ENCODE results near the gene UNC5A.

The UNC5A gene

DNA sequence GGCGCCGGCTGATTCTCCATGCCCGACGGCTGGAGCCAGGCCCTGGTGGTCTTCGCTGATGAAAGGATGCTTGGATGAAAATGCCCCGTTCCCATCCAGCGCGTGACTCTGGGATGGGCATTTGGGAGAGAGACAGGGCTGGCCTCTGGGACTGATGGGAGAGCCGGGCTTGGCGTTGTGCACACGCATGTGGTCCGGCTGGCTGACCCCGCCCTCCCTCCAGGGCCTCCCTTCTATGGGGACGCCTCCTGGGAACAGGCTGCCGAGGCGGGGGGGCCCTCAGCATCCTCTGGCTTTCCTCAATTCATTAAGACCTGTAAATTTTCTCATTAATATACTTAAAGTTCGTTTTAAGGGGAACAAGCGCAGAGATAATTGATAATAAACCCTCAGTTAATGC is 36.8 kb downstream of the UNC5A start:
- DNase-seq (ENCODE audit: low read depth): no peak
- H3K4me3 ChIP-seq (ENCODE audit: control insufficient read depth, low read depth, low read length): no peak overlapping the region
- TF ChIP-seq, protein P1, sequence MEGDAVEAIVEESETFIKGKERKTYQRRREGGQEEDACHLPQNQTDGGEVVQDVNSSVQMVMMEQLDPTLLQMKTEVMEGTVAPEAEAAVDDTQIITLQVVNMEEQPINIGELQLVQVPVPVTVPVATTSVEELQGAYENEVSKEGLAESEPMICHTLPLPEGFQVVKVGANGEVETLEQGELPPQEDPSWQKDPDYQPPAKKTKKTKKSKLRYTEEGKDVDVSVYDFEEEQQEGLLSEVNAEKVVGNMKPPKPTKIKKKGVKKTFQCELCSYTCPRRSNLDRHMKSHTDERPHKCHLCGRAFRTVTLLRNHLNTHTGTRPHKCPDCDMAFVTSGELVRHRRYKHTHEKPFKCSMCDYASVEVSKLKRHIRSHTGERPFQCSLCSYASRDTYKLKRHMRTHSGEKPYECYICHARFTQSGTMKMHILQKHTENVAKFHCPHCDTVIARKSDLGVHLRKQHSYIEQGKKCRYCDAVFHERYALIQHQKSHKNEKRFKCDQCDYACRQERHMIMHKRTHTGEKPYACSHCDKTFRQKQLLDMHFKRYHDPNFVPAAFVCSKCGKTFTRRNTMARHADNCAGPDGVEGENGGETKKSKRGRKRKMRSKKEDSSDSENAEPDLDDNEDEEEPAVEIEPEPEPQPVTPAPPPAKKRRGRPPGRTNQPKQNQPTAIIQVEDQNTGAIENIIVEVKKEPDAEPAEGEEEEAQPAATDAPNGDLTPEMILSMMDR (IDR thresholded peaks at IDR 0.05; ENCODE audit: control insufficient read depth, insufficient read depth, low read depth, low read length, missing control alignments): no peak

DNA sequence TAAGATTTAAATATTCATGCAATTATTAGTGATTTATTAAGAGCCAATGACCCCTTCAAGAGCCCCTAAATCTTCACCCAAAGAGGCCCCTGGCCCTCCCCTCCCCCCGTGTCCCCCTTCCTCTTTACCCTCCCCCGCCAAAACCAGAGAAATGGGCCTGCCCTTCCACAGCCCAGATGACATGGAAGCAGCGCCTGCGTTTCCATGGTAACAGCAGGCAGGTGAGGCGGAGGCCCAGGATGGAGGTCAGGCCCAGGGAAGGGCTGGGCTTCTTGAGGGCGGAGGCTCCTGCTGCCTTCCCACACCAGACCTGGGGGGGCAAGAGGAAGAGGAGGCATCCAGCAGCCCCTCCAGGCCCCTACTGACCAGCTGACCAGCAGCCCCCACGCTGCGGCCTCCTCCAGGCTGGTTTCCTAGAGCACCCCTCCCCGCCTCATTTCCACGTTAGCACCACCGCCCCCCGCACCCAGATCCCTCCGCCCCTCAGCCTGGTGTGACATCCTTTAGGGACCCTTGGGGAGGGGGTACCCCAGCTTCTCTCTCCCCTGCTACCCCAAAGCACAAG is 37.4 kb downstream of the UNC5A start:
- no peak overlapping the region for H3K4me3 ChIP-seq (ENCODE audit: control insufficient read depth, low read depth, low read length)
- DNase-seq (ENCODE audit: low read depth): no peak

DNA sequence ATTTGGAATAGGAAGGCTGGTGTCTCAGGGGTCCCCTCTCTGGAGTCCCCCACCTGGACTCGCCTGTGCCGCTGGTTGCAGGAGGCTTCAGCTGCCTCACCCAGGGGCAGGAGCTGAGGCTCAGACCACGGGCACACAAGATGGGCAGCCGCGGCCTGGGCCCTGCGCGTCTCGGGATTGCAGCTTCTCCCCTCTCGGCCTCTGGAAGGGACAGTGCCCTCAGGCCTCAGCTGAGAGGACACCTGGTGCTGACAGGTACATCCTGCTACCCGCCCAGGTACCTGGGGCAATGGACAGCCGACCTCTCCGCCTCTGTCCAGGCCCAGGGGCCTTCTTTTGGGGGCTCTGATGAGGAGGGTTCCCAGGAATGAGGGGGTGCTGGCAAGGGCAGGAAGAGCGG is 38.3 kb downstream of the UNC5A start:
- TF ChIP-seq, protein P1 (IDR thresholded peaks at IDR 0.05; ENCODE audit: control insufficient read depth, insufficient read depth, low read depth, low read length, missing control alignments): no peak
- DNase-seq (ENCODE audit: low read depth): no peak
- H3K4me3 ChIP-seq (ENCODE audit: control insufficient read depth, low read depth, low read length): no peak overlapping the region

More for the DNA sequence above, 37.4 kb downstream of the UNC5A start:
- TF ChIP-seq, protein P1 (IDR thresholded peaks at IDR 0.05; ENCODE audit: control insufficient read depth, insufficient read depth, low read depth, low read length, missing control alignments): no peak

DNA sequence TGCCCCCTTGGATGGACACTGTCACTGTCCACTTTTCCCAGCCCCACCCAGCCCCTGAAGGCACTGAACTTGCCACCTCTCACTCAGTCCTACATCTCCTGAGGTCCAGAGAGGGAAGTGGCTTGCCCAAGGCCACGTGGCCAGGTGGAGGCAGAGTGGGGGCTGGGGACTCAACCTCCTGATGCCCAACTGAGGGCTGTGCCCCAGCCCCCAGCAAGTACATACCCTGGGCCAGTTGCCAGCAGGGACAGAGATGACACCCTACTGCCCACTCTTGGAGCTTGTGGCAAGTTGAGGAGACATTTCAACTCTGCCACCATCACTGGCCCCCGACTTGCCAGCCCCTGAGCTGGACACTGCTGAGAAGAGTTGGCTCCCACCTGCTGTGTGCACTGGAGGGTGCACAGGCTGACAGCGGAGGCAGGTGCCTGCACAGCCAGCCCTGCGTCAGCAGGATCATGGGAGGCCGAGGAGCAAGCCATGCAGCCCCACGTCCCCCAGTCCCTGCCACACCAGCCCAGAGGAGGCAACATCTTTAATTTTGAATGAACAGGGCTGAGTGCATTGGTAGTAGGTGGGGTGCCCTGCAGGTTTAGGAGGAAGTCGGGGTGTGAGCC is 39.4 kb downstream of the UNC5A start:
- H3K4me3 ChIP-seq (ENCODE audit: control insufficient read depth, low read depth, low read length): no peak overlapping the region
- no peak for DNase-seq (ENCODE audit: low read depth)
- TF ChIP-seq, protein P1 (IDR thresholded peaks at IDR 0.05; ENCODE audit: control insufficient read depth, insufficient read depth, low read depth, low read length, missing control alignments): no peak

DNA sequence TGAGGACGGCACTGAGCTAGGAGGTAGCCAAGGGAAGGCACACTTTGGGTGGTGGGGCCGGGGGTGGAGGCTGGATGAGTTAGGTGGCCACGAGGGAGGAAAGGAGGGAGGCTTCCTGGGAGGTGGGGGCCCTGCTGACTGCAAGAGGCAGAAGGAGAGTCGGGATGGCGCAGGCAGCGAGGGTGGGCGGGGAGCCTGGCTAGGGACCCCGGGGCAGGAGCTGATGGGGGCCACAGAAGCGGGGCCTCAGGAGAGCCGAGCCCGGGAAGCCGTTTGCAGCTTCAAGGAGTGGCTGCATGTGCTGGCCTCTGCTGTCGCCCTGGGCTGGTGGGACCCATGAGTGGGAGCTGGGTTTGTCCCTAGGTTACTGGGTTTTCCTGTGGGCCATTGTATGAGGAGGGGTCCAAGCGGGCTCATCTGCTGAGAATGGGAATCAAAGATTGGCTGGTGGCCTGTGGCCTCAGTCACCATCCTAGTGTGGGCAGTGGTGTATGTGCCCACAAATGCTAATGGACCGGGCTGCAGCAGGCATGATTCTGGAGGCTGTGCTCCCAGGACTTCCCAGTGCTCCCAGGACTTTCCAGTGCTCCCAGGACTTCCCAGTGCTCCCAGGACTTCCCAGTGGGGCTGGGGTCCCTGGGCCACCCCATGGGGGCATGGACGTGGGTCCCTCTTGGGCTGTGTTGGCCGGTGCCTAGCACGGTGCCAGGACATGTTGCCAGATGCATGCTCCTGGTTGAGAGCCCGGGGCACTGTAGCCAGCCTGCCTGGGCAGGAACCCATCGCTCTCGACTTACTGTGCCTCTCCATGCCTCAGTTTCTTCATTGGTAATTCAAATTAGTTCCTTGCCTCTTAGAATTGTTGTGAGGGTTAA is 40.2 kb downstream of the UNC5A start:
- no peak overlapping the region for H3K4me3 ChIP-seq (ENCODE audit: control insufficient read depth, low read depth, low read length)
- no peak for DNase-seq (ENCODE audit: low read depth)
- TF ChIP-seq, protein P1 (IDR thresholded peaks at IDR 0.05; ENCODE audit: control insufficient read depth, insufficient read depth, low read depth, low read length, missing control alignments): no peak

DNA sequence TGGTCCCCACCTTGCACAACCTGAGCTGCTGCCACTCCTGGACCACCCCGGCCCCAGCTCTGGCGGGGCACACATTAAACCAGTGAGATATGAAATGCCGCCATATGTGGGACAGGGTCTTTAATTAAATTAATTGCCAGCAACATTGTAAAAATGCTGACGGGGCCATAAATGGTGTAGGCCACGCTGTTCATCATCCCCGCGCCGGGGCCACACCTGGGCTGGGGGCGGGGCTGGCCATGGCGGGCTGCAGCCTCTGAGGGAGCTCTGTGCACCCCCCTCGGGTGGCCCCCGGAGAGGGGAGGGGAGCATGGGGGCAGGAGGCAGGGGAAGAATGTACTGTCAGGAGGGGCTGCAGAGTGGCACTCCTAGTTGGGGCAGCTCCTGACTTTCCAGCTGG is 41.0 kb downstream of the UNC5A start:
- H3K4me3 ChIP-seq (ENCODE audit: control insufficient read depth, low read depth, low read length): no peak overlapping the region
- TF ChIP-seq, protein P1 (IDR thresholded peaks at IDR 0.05; ENCODE audit: control insufficient read depth, insufficient read depth, low read depth, low read length, missing control alignments): no peak
- DNase-seq (ENCODE audit: low read depth): no peak

All from AG09309 (cell line).